Measurements from ENCODE around the gene EPB41L2. TPM values are rescaled to one million over a fixed set of nuclear protein-coding genes. Genes with fewer than 3 reads are reported as not detected.
A peak's percentile ranks its signal among the peaks of the same experiment; 100 is the strongest.

EPB41L2 gene
- total RNA-seq, 4 donors from 2014 or later: 45.3 to 102 (median 61.9) TPM

- intact Hi-C loops (cut with DNase I; ENCODE audit: low total_unique reads): no loop called here
- Histone ChIP-seq H3K4me1 (no peaks in the 10 kb centered on the region), H3K27ac (no peak overlapping the region), H3K36me3 (peaks cover 0 to 4% (median 0%) of the 10 kb centered on the region in 4 donors), H3K4me3 (no peak overlapping the region), H3K27me3 (no peaks in the 10 kb centered on the region), H3K9me3 (no peaks in the 10 kb centered on the region)
- peak; percentile 14 for DNase-seq
- in situ Hi-C loops (cut with MboI; ENCODE audit: low pct_ligation_motif_present in 1 of 4, low pct_unique_long_range_greater_than_20kb in 1 of 4, low sequenced_read_pairs in 3 of 4): no loop called here
- TF ChIP-seq POLR2A (IDR thresholded peaks at IDR 0.05) (no peak), EP300 (IDR thresholded peaks at IDR 0.05; ENCODE audit: low read depth) (no peak), POLR2AphosphoS5 (IDR thresholded peaks at IDR 0.05) (no peak), CTCF (IDR thresholded peaks at IDR 0.05) (no peak)
- 67 to 80% methylated on average over 2 to 3 of the region's 3 CpGs for WGBS, 2 donors (ENCODE audit: low coverage in 1 of 2)
These were observed 162.1 kb downstream of the EPB41L2 start for GRCh38 chr6:130900913-130901312.

GRCh38 chr6:130896249-130896648 lies 166.8 kb downstream of the EPB41L2 start:
- H3K4me1 ChIP-seq: no peaks in the 10 kb centered on the region
- no peaks in the 10 kb centered on the region for H3K9me3 ChIP-seq
- H3K4me3 ChIP-seq: no peak overlapping the region
- no peak for TF ChIP-seq POLR2A (IDR thresholded peaks at IDR 0.05)
- TF ChIP-seq EP300 (IDR thresholded peaks at IDR 0.05; ENCODE audit: low read depth): no peak
- TF ChIP-seq POLR2AphosphoS5 (IDR thresholded peaks at IDR 0.05): no peak
- no peak for TF ChIP-seq CTCF (IDR thresholded peaks at IDR 0.05)
- intact Hi-C loops (cut with DNase I; ENCODE audit: low total_unique reads): no loop called here
- in situ Hi-C loops (cut with MboI; ENCODE audit: low pct_ligation_motif_present in 1 of 4, low pct_unique_long_range_greater_than_20kb in 1 of 4, low sequenced_read_pairs in 3 of 4): loop anchor here in 2 of 4 donors (25.0 kb wide), 1 partner anchor 641 kb away; no protein-coding TSS in a partner anchor
- no peak overlapping the region for H3K27ac ChIP-seq
- H3K27me3 ChIP-seq: no peaks in the 10 kb centered on the region
- H3K36me3 ChIP-seq: peaks cover 0 to 4% (median 2%) of the 10 kb centered on the region in 4 donors
- WGBS, 2 donors (ENCODE audit: low coverage in 1 of 2): 94 to 98% methylated on average over 5 of the region's 5 CpGs
- no peak for DNase-seq

GRCh38 chr6:130895516-130895915 lies 167.5 kb downstream of the EPB41L2 start:
- DNase-seq: no peak
- Histone ChIP-seq H3K27me3 (no peaks in the 10 kb centered on the region), H3K9me3 (no peaks in the 10 kb centered on the region), H3K4me1 (peaks cover 0 to 3% (median 0%) of the 10 kb centered on the region in 4 donors), H3K4me3 (no peak overlapping the region), H3K27ac (no peak overlapping the region), H3K36me3 (peaks cover 0 to 4% (median 2%) of the 10 kb centered on the region in 4 donors)
- in situ Hi-C loops (cut with MboI; ENCODE audit: low pct_ligation_motif_present in 1 of 4, low pct_unique_long_range_greater_than_20kb in 1 of 4, low sequenced_read_pairs in 3 of 4) (loop anchor here in 2 of 4 donors (25.0 kb wide), 1 partner anchor 642 kb away; no protein-coding TSS in a partner anchor), intact Hi-C loops (cut with DNase I; ENCODE audit: low total_unique reads) (no loop called here)
- no peak for TF ChIP-seq EP300 (IDR thresholded peaks at IDR 0.05; ENCODE audit: low read depth)
- no peak for TF ChIP-seq POLR2A (IDR thresholded peaks at IDR 0.05)
- WGBS, 2 donors (ENCODE audit: low coverage in 1 of 2): 78 to 100% methylated on average over 1 to 2 of the region's 2 CpGs

- intact Hi-C loops (cut with DNase I; ENCODE audit: low total_unique reads) (no loop called here), in situ Hi-C loops (cut with MboI; ENCODE audit: low pct_ligation_motif_present in 1 of 4, low pct_unique_long_range_greater_than_20kb in 1 of 4, low sequenced_read_pairs in 3 of 4) (loop anchor here in 2 of 4 donors (25.0 kb wide), 1 partner anchor 644 kb away; no protein-coding TSS in a partner anchor)
- Histone ChIP-seq H3K27ac (no peak overlapping the region), H3K9me3 (no peaks in the 10 kb centered on the region), H3K4me3 (no peak overlapping the region), H3K4me1 (peaks cover 0 to 3% (median 0%) of the 10 kb centered on the region in 4 donors), H3K36me3 (peaks cover 0 to 4% (median 0%) of the 10 kb centered on the region in 4 donors), H3K27me3 (no peaks in the 10 kb centered on the region)
- no peak for DNase-seq
- TF ChIP-seq POLR2AphosphoS5 (IDR thresholded peaks at IDR 0.05) (no peak), EP300 (IDR thresholded peaks at IDR 0.05; ENCODE audit: low read depth) (no peak), POLR2A (IDR thresholded peaks at IDR 0.05) (no peak), CTCF (IDR thresholded peaks at IDR 0.05) (no peak)
- 65 to 73% methylated on average over 2 of the region's 2 CpGs for WGBS, 2 donors (ENCODE audit: low coverage in 1 of 2)
These were observed 169.3 kb downstream of the EPB41L2 start for GRCh38 chr6:130893766-130894165.
